ENCODE measurements around the gene LYSMD1. TPM values are rescaled to one million over a fixed set of nuclear protein-coding genes. Genes with fewer than 3 reads are reported as not detected.

The LYSMD1 gene
- total RNA-seq, 1 experiment from 2014 or later = 21.6 TPM

DNA sequence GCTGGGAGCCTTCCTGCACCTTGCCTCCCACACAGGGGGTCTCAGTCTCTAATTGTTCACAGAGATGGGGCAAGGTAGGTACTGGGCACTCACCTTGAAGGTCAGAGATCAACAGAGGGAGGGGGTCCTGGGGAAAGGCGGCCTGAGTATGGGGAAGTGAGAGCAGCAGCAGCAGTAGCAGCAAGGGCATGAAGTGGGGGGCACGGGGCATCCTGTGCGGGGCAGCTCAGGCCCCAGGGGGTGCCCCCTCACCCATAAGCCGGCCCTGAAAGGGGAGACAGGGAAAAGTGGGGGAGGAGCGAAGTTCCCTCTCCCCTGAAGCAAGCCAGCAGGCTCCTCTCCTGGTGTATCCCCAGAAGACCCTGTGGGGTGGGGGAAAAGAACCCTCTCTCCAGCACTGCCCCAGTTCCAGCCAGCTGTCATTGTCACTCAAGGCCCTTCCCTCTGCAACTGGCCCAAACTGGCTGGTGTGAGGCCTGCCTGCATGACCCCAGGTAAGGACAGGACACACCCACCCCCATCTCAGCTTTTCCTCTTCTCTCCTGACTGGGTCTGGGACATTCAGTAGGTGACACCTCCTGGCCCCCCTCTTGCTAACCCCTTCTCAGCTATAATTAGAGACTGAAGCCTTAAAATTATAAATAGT is 23.2 kb downstream of the LYSMD1 start:
- no peak for DNase-seq (ENCODE audit: low spot score)

DNA sequence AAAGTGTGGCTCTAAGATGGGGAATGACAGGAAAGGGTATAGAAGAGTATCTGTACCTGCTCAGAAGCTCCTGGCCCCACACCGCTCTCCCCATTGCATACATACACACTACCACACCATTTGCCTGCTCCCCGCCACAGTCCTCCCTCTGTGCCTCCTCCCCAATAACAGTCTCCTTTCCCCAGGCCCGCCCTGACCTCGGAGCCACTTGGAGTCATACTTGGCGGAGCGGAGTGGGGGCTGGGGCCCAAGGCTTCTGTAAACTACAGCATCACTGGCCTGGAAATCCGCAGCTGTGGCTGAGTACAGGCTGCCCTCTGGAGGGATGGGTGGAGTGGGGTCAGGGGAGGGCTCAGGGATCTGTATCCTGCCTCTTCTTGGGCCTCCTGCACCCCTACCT is 27.9 kb downstream of the LYSMD1 start:
- DNase-seq (ENCODE audit: low spot score) = no peak

DNA sequence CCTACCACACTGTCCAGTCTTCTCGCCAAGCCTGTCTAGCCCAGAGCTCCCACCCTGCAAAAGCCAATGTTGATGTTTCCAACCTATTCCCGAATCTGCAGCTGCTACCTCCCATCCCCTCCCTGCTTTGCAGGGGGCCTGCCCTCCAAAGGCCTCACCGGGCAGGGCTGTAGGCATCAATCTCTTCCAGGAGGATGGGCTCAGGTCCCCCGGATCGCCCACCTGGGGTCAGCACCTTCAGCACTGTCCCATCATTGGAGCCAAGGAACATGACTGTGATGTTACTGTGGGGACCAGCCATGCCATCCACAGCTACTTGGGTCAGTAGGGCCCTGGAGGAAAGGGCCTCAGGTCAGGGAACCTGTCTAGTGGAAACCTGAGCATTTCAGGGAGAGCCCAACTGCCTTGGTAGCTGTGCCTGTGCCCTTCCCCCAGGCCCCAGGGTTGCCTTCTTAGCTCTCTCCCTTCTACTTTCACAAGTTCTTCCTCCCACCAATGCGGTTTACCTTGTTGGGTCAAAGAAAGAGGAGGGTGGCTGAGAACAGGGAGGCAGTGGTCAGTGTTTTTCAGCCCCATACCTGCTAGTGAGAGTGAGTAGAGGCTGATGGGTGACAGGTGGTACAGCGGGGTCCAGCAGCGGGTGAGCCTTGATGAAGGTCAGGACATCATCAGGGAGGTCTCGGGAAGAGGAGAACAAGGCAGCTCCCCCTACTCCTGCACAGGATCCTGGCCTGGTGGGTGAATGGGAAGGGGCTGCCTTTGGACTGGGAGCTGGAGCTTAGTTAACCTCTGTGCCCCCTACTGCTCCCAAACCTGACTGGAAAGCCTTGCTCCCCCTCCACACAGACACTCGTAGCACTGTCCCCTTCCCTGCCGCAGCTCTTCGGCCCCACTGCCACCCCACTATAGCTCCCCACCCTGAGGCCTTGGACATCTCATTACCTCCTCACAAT is 30.0 kb downstream of the LYSMD1 start:
- no peak for DNase-seq (ENCODE audit: low spot score)

DNA sequence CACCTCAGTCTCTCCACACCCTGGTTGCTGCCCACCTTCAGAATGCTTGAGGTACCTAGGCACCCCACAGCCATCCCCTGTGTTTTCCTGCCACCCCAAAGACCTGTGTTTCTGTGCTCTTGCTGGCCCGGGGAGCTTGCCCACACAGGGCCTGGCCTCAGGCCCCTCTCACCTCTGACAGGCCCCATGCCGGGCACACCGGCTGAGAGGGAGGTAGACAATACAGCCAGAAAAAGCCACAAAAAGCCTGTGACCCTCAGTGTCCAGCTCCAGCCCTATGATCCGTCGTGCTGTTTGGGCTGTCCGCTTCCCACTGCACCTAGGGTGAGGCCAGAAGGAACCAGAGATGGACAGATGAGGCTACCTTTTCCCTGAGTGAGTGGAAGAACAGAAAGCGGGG is 30.7 kb downstream of the LYSMD1 start:
- no peak for DNase-seq (ENCODE audit: low spot score)

DNA sequence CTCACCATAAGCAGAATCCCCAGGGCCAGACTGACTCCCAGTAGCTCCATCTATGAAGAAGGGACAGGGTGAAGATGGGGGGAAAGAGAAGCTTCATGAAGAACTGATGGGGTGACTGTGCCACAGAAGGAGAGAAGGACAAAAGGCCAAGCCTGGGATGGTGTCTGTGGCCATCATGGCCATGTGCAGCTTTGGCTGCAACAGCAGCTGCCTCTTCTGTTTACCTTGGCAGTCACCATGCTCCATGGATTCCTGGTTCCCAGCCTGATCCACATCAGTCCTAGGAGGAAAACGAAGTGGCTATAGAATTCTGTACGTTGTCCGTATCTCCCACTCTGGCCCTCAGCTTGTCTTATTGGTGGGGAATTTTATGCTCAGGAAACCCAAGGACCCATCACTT is 31.3 kb downstream of the LYSMD1 start:
- no peak for DNase-seq (ENCODE audit: low spot score)

DNA sequence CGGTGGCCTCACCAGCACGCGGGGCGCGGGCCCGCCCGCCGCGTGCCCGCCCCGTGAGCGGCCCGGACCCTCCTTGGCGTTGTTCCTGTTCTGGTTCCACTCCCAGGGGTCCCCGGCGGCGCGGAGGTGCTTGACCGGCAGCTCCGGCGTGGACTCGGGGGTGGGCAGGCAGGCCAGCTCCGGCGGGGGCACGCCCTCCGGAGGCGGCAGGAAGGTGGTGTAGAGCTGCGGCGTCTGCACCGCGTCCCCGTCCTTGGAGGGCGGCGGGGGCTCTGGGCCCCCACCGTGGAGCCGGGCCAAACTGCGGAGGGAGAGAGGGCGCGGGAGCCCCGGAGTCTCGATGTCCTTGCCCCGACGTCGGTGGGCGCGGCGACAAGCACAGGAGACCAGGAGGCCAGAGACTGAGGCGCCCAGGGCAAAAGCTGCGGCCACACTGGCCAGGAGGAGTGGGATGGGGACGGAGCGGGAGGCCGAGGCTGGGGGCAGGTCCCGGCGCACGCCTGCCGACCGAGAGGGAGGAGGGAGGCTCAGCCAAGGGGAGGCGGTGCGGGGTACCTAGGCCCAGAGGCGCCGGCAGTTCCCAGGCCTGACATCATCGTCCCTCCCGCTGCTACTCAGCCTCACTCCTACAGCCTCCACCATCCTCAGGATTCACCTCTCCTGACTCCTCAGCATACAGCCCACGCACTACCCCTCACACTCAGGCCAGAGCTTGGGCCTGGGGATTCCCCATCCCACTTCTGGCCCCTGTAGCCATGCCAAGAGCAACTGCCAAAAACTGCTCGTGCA is 32.5 kb downstream of the LYSMD1 start:
- no peak for DNase-seq (ENCODE audit: low spot score)

DNA sequence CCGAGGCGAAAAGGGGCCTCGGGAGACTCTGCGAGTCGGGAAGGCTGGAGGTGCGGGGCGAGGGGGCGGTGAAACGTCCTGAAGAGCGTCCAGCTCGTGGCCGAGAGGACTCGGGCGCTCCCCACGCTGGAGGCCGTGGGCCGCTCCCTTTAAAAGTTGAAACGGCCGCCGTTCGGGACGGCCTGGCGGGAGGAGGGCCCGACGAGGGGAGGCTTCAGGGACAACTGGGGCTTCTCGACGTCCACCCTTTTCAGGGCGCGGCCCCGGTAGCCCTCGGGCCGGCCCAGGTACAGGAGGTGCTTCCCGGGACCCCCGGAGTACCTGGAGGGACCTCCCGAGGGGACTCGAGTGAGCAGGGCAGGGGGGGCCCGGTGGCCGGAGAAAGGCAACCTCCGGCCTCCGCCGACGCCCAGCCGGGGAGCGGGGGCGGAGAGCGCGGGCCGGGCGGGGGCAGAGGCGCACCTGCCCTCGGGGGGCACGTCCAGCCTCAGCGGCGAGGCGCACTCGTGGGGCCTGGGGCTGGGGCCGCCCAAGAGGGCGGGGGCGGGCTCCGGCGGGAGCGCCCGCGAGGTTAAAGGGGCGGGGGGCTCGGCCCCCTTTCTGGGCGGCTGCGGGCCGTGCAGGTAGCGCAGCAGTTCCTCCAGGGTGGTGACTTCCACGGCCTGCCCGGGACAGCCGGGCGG is 33.2 kb downstream of the LYSMD1 start:
- no peak for DNase-seq (ENCODE audit: low spot score)

DNA sequence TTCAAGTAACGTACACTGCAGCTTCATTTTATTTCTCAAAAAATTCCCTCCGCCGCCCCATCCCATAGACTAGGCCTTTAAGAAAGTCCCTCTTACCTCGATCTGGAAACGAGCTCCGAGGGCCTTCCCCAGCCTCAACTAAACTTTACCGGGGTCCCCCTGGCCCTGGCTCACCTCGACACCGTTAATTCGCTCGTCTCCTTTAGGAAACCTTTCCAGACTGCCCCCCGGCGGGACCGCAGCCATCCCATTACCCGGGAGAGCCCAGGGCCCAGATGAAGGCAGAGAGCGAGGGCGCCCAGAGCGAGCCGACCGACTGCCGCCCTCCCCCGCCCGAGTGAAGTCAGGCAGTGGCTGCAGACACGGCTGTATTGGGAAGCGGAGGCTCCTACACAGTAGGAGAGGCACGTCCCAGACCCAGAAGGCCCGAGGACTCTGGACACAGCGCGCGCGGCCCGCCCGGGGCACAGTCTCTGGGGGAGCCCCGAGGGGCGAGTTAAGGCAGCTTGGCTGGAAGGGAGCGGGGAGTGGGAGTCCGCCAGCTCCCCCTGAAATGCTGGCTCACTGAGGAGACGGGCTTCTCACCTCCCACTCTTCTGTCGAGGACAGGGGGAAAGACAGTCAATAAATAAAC is 33.9 kb downstream of the LYSMD1 start:
- no peak for DNase-seq (ENCODE audit: low spot score)

DNA sequence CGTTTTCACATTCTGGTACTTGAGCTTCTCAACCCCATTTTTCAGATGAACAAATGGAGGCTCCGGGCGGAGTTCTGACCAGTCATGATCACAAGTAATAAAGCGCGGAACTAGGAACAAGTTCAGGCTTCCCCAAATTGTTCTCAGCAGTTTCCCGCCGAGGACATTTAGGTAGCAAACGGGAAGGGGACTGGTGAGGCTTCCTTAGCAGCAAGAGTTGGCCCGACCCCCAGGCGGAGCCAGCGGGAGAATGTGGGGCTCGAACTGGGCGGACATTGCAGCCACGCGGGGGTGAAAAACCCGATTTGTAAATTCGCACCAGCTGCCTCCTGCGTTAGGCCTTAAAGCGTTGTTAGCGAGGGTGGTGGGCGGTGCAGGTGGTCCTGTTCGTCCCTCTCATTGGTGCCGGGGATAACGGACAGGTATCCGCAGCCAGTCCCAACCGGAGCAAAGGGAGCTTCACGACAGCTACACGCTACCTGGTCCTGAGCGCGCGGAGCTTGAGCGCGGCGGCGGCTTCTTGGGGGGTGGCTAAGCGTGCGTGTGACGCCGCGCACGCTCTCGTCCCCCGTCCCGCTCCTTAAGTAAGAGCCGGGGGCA is 34.6 kb downstream of the LYSMD1 start:
- no peak for DNase-seq (ENCODE audit: low spot score)

DNA sequence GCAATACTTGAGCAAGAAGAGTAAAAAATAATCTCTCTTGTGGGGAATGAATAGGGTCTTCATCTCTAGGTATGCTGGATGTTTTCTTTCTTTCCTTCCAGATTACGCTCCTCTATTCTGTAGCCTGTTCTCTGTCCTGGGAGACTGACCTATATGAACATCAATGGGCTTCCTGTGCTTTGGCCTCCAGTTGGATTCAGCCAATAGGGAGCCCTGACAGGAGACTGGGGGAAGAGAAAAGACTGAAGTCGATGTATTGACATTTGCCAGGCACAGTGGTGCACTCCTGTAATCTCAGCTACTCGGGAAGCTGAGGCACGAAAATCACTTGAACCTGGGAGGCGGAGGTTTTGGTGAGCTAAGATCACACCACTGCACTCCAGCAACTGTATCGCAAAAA is 36.9 kb downstream of the LYSMD1 start:
- no peak for DNase-seq (ENCODE audit: low spot score)

DNA sequence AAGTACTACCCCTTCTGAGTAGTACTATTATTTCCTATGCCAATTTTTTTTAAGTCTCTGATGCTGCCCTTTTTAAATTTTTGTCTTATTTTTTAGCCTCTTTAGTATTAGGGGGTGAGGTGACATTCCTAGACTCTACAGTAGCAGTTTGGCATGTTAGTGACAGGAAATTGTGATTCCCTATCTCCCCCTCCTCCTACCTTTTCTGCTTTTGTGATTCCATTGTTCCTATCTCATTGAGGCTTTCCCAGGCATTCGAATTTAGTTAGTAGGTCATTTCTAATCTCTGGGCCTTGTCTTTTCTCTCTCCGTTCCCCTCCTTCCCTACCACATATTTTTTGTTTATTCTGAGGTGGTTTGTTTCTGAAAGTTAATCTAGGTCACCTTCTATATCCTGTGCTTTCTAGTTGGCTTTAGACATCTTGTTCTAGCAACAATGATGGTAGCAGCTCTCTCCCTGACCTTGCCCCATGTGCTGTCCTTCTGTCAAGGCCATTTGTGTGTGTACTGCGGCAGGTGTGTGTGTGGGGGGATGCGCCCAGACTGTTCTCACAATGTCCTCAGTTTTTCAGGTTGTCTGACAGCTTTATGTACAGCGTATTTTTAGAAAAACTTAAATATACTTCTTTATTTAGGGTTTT is 40.8 kb downstream of the LYSMD1 start:
- no peak for DNase-seq (ENCODE audit: low spot score)

DNA sequence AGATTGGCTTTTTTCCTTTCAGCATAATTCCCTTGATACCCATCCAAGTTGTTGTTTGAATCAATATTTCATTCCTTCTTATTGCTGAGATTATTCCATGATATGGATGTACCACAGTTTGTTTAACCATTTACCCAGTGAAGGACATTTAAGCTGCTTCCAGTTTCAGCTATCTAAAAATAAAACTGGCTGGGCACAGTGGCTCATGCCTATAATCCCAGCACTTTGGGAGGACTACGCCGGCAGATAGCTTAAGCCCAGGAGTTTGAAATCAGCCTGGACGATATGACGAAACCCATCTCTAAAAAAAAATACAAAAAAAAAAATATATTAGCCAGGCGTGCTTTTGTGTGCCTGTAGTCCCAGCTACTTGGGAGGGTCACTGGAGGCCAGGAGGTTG is 51.8 kb downstream of the LYSMD1 start:
- no peak for DNase-seq (ENCODE audit: low spot score)

Other genes with a start within 250 kb of the LYSMD1 start
- 55.4 and 56.8 TPM in 2 replicates for gene SETDB1, start 239.5 kb downstream of the LYSMD1 start, total RNA-seq (2014; rRNA removed; shearing (Covaris generic))
- 376 and 393 TPM in 2 replicates for gene CERS2, start 191.1 kb downstream of the LYSMD1 start, total RNA-seq (2014; rRNA removed; shearing (Covaris generic))
- 18.2 and 20.6 TPM in 2 replicates for gene ANXA9, start 183.6 kb downstream of the LYSMD1 start, total RNA-seq (2014; rRNA removed; shearing (Covaris generic))
- gene MINDY1, start 159.0 kb downstream of the LYSMD1 start, total RNA-seq (2014; rRNA removed; shearing (Covaris generic)) = 9.3 and 10.6 TPM in 2 replicates
- 18.8 and 19.0 TPM in 2 replicates for gene PRUNE1, start 157.5 kb downstream of the LYSMD1 start, total RNA-seq (2014; rRNA removed; shearing (Covaris generic))
- 0.38 and 0.86 TPM in 2 replicates for gene BNIPL, start 129.3 kb downstream of the LYSMD1 start, total RNA-seq (2014; rRNA removed; shearing (Covaris generic))
- 3.7 and 6.9 TPM in 2 replicates for gene C1orf56, start 118.2 kb downstream of the LYSMD1 start, total RNA-seq (2014; rRNA removed; shearing (Covaris generic))
- gene CDC42SE1, start 106.3 kb downstream of the LYSMD1 start, total RNA-seq (2014; rRNA removed; shearing (Covaris generic)) = 149 and 150 TPM in 2 replicates
- gene MLLT11, start 105.5 kb downstream of the LYSMD1 start, total RNA-seq (2014; rRNA removed; shearing (Covaris generic)) = 99.2 and 101 TPM in 2 replicates
- gene GABPB2, start 95.1 kb downstream of the LYSMD1 start, total RNA-seq (2014; rRNA removed; shearing (Covaris generic)) = 2.9 and 4.7 TPM in 2 replicates
- gene SEMA6C, start 19.3 kb downstream of the LYSMD1 start, total RNA-seq (2014; rRNA removed; shearing (Covaris generic)) = 2.5 and 4.4 TPM in 2 replicates
- gene TNFAIP8L2, start 9.3 kb downstream of the LYSMD1 start, total RNA-seq (2014; rRNA removed; shearing (Covaris generic)) = not detected in 2 replicates
- gene SCNM1, start 242 bp upstream of the LYSMD1 start, total RNA-seq (2014; rRNA removed; shearing (Covaris generic)) = 105 and 107 TPM in 2 replicates
- gene TMOD4, start 10.1 kb upstream of the LYSMD1 start, total RNA-seq (2014; rRNA removed; shearing (Covaris generic)) = 0.17 and 0.57 TPM in 2 replicates
- gene VPS72, start 24.3 kb upstream of the LYSMD1 start, total RNA-seq (2014; rRNA removed; shearing (Covaris generic)) = 163 and 207 TPM in 2 replicates
- gene PIP5K1A, start 32.6 kb upstream of the LYSMD1 start, total RNA-seq (2014; rRNA removed; shearing (Covaris generic)) = 87.5 and 102 TPM in 2 replicates
- gene PSMD4, start 88.8 kb upstream of the LYSMD1 start, total RNA-seq (2014; rRNA removed; shearing (Covaris generic)) = 568 and 570 TPM in 2 replicates
- gene ZNF687, start 116.4 kb upstream of the LYSMD1 start, total RNA-seq (2014; rRNA removed; shearing (Covaris generic)) = 34.7 and 36.2 TPM in 2 replicates
- 86.6 and 99.4 TPM in 2 replicates for gene PI4KB, start 161.5 kb upstream of the LYSMD1 start, total RNA-seq (2014; rRNA removed; shearing (Covaris generic))
- gene RFX5, start 181.3 kb upstream of the LYSMD1 start, total RNA-seq (2014; rRNA removed; shearing (Covaris generic)) = 73.0 and 104 TPM in 2 replicates
- 0.22 and 0.41 TPM in 2 replicates for gene SELENBP1, start 206.8 kb upstream of the LYSMD1 start, total RNA-seq (2014; rRNA removed; shearing (Covaris generic))
- 1,122 and 1,186 TPM in 2 replicates for gene PSMB4, start 233.7 kb upstream of the LYSMD1 start, total RNA-seq (2014; rRNA removed; shearing (Covaris generic))

Measured in A172 (cell line).